H9 (cell line): ENCODE measurements around the gene KIAA1614. TPM values are rescaled to one million over a fixed set of nuclear protein-coding genes. Genes with fewer than 3 reads are reported as not detected.

ENCODE experiments used
- DNase-seq: peaks from one replicate; pipeline ENCODE4 v3.0.0-alpha.2; 2017
- H2AFZ ChIP-seq: one replicate; pipeline ENCODE4 v1.6.1; 2013; ENCODE audit warnings: mild to moderate bottlenecking, low read length, control low read depth, moderate library complexity
- H2AK5ac ChIP-seq: 2 replicates; pipeline ENCODE4 v1.6.1; 2013; ENCODE audit warnings: low read length, control low read depth, mixed read lengths; ENCODE audit not compliant: insufficient read length
- H2BK120ac ChIP-seq: one replicate; pipeline ENCODE4 v1.6.1; 2013; ENCODE audit warnings: low read depth, mild to moderate bottlenecking, low read length, control low read depth, inconsistent platforms; ENCODE audit not compliant: poor library complexity, severe bottlenecking
- H2BK12ac ChIP-seq: 2 replicates; pipeline ENCODE4 v1.6.1; 2013; ENCODE audit warnings: low read length, control low read depth, mixed read lengths, low read depth; ENCODE audit not compliant: insufficient read length
- H2BK15ac ChIP-seq: 2 replicates; pipeline ENCODE4 v1.6.1; 2013; ENCODE audit warnings: low read depth, low read length, control low read depth
- H2BK20ac ChIP-seq: one replicate; pipeline ENCODE4 v1.6.1; 2013; ENCODE audit warnings: low read depth, mild to moderate bottlenecking, low read length, control low read depth, inconsistent platforms; ENCODE audit not compliant: poor library complexity, severe bottlenecking
- H2BK5ac ChIP-seq: 2 replicates; pipeline ENCODE4 v1.6.1; 2013; ENCODE audit warnings: low read length, control low read depth, mixed read lengths; ENCODE audit not compliant: insufficient read length
- H3K14ac ChIP-seq: 2 replicates; pipeline ENCODE4 v1.6.1; 2013; ENCODE audit warnings: low read length, control low read depth; ENCODE audit not compliant: insufficient read depth
- H3K18ac ChIP-seq: 2 replicates; pipeline ENCODE4 v1.6.1; 2013; ENCODE audit warnings: low read depth, mild to moderate bottlenecking, mixed read lengths, low read length, control low read depth; ENCODE audit not compliant: insufficient read length
- H3K23ac ChIP-seq: 2 replicates; pipeline ENCODE4 v1.6.1; 2013; ENCODE audit warnings: low read length, control low read depth, mixed read lengths, low read depth; ENCODE audit not compliant: insufficient read length
- H3K23me2 ChIP-seq: 2 replicates; pipeline ENCODE4 v1.6.1; 2013; ENCODE audit warnings: low read depth, mild to moderate bottlenecking, mixed read lengths, low read length, control low read depth; ENCODE audit not compliant: insufficient read length, poor library complexity, severe bottlenecking
- H3K27ac ChIP-seq: 2 replicates; pipeline ENCODE4 v1.5.1; 2013; ENCODE audit warnings: low read length, control low read depth, mixed read lengths, low read depth; ENCODE audit not compliant: insufficient read length
- H3K27me3 ChIP-seq: 2 replicates; pipeline ENCODE4 v1.6.1; 2013; ENCODE audit warnings: low read length, control low read depth, inconsistent platforms; ENCODE audit not compliant: insufficient read depth
- H3K4ac ChIP-seq: 2 replicates; pipeline ENCODE4 v1.6.1; 2013; ENCODE audit warnings: low read depth, mild to moderate bottlenecking, control low read depth, inconsistent platforms, low read length, moderate library complexity
- H3K4me1 ChIP-seq: 2 replicates; pipeline ENCODE4 v1.6.1; 2013; ENCODE audit warnings: low read length, control low read depth, inconsistent platforms; ENCODE audit not compliant: insufficient read depth
- H3K4me2 ChIP-seq: 2 replicates; pipeline ENCODE4 v1.6.1; 2013; ENCODE audit warnings: low read length, control low read depth, mixed read lengths; ENCODE audit not compliant: insufficient read length, insufficient read depth
- H3K56ac ChIP-seq: 2 replicates; pipeline ENCODE4 v1.6.1; 2013; ENCODE audit warnings: low read depth, mild to moderate bottlenecking, mixed read lengths, low read length, control low read depth; ENCODE audit not compliant: insufficient read length
- H3K79me1 ChIP-seq: 2 replicates; pipeline ENCODE4 v1.6.1; 2013; ENCODE audit warnings: low read depth, mild to moderate bottlenecking, moderate library complexity, low read length, control low read depth, inconsistent platforms; ENCODE audit not compliant: insufficient read depth, poor library complexity, severe bottlenecking
- H3K79me2 ChIP-seq: 2 replicates; pipeline ENCODE4 v1.6.1; 2013; ENCODE audit warnings: low read length, control low read depth, inconsistent platforms; ENCODE audit not compliant: insufficient read depth
- H3K9ac ChIP-seq: 2 replicates; pipeline ENCODE4 v1.6.1; 2013; ENCODE audit warnings: low read length, control low read depth, mixed read lengths; ENCODE audit not compliant: insufficient read length; ENCODE audit errors: extremely low read depth
- H3K9me3 ChIP-seq: one replicate; pipeline ENCODE4 v1.6.1; 2013; ENCODE audit warnings: low read depth, low read length, inconsistent platforms; ENCODE audit not compliant: control insufficient read depth
- H3T11ph ChIP-seq: one replicate; pipeline ENCODE4 v1.6.1; 2013; ENCODE audit warnings: mild to moderate bottlenecking, low read length, control low read depth, inconsistent platforms
- H4K20me1 ChIP-seq: one replicate; pipeline ENCODE4 v1.6.1; 2013; ENCODE audit not compliant: control insufficient read depth, insufficient read length, insufficient read depth
- H4K5ac ChIP-seq: 2 replicates; pipeline ENCODE4 v1.6.1; 2013; ENCODE audit warnings: low read depth, mild to moderate bottlenecking, mixed read lengths, low read length, control low read depth; ENCODE audit not compliant: insufficient read length
- H4K8ac ChIP-seq: replicated peaks from 2 replicates; pipeline ENCODE4 v1.6.1; 2013; ENCODE audit warnings: low read length, control low read depth, mixed read lengths, low read depth; ENCODE audit not compliant: insufficient read length
- H4K91ac ChIP-seq: 2 replicates; pipeline ENCODE4 v1.6.1; 2013; ENCODE audit warnings: low read depth, mild to moderate bottlenecking, moderate library complexity, mixed read lengths, low read length, control low read depth; ENCODE audit not compliant: insufficient read length
- H3K27ac Mint-ChIP-seq, 3 experiments: 2 replicates in 2 of 3; 3 replicates in 1 of 3; pipeline ENCODE4 v1.8.0; 2020 to 2021; ENCODE audit warnings: mixed read lengths in 3 of 3, mild to moderate bottlenecking in 1 of 3, moderate library complexity in 1 of 3
- H3K27me3 Mint-ChIP-seq: 2 replicates; pipeline ENCODE4 v1.8.0; 2021; ENCODE audit warnings: low read depth, mild to moderate bottlenecking, moderate library complexity, mixed read lengths
- H3K36me3 Mint-ChIP-seq, 3 experiments: 2 replicates in 2 of 3; 3 replicates in 1 of 3; pipeline ENCODE4 v1.8.0; 2020 to 2021; ENCODE audit warnings: low read depth in 3 of 3, mixed read lengths in 3 of 3; ENCODE audit not compliant: insufficient read depth in 1 of 3
- H3K4me1 Mint-ChIP-seq, 2 experiments: 2 replicates each; pipeline ENCODE4 v1.8.0; 2020; ENCODE audit warnings: mixed read lengths in 2 of 2
- H3K4me3 Mint-ChIP-seq, 2 experiments: 2 replicates in 1 of 2; 3 replicates in 1 of 2; pipeline ENCODE4 v1.8.0; 2020 to 2021; ENCODE audit warnings: mild to moderate bottlenecking in 2 of 2, mixed read lengths in 2 of 2, moderate library complexity in 1 of 2
- H3K9me3 Mint-ChIP-seq, 2 experiments: 2 replicates in 1 of 2; 3 replicates in 1 of 2; pipeline ENCODE4 v1.8.0; 2020; ENCODE audit warnings: mild to moderate bottlenecking in 2 of 2, mixed read lengths in 2 of 2, moderate library complexity in 1 of 2
- CTCF ChIP-seq: fragments of 200-600 bp; sonication (generic); conservative IDR thresholded peaks from 3 replicates; pipeline ENCODE4 v1.8.0; 2021; ENCODE audit warnings: antibody characterized with exemption, mild to moderate bottlenecking
- WGBS: extraction: QIAGEN DNeasy Blood & Tissue Kit; methylation state at CpG from one replicate; pipeline ENCODE4 v1.1.7; 2013; ENCODE audit warnings: missing lambda C conversion rate, low lambda C conversion rate, mixed read lengths; ENCODE audit not compliant: insufficient read length; ENCODE audit errors: extremely low coverage; 5-methylcytosine and 5-hydroxymethylcytosine counted together
- total RNA-seq: library from RNA; stranded (reverse); gene quantifications from 2 replicates; pipeline ENCODE4 v1.2.1, GENCODE V29; 2021

Gene KIAA1614
- total RNA-seq, 1 experiment from 2014 or later, result 1.3 TPM

GRCh38 chr1:180887841-180888240 is 24.9 kb upstream of the KIAA1614 start:
- Histone ChIP-seq H4K91ac (no peak overlapping the region), H2BK12ac (no peak overlapping the region), H3K4me1 (no peaks in the 10 kb centered on the region), H3T11ph (no peak overlapping the region), H3K4ac (no peak overlapping the region), H4K20me1 (no peaks in the 10 kb centered on the region), H3K23ac (no peak overlapping the region), H3K18ac (no peak overlapping the region), H2BK15ac (no peak overlapping the region), H3K27me3 (no peaks in the 10 kb centered on the region), H3K14ac (no peak overlapping the region), H3K9me3 (no peaks in the 10 kb centered on the region), H2BK20ac (no peak overlapping the region), H3K23me2 (no peaks in the 10 kb centered on the region), H4K5ac (no peak overlapping the region), H4K8ac (no peak overlapping the region), H2AFZ (no peak overlapping the region), H3K9ac (no peak overlapping the region), H3K79me1 (no peaks in the 10 kb centered on the region), H2BK120ac (no peak overlapping the region), H2AK5ac (no peak overlapping the region), H3K27ac (no peak overlapping the region), H3K79me2 (no peaks in the 10 kb centered on the region), H2BK5ac (no peak overlapping the region), H3K4me2 (no peak overlapping the region), H3K56ac (no peak overlapping the region)
- WGBS, result no CpG with 5 or more reads among the region's 7 CpGs
- DNase-seq, result no peak
- Mint-ChIP-seq H3K27ac (no peak overlapping the region), H3K9me3 (no peaks in the 10 kb centered on the region), H3K4me1 (peaks cover 0 to 2% of the 10 kb centered on the region in 2 experiments; a peak in 2 of 4 replicates), H3K4me3 (no peak overlapping the region), H3K36me3 (peaks cover 0 to 6% (median 0%) of the 10 kb centered on the region in 3 experiments; a peak in 3 of 7 replicates), H3K27me3 (no peaks in the 10 kb centered on the region)
- no peak for TF ChIP-seq CTCF
